GM12878 (cell line): ENCODE results near the gene GPBAR1. TPM values are rescaled to one million over a fixed set of nuclear protein-coding genes. Genes with fewer than 3 reads are reported as not detected.

Experiments
- BACH1 ChIP-seq: fragments of 450-650 bp; IDR thresholded peaks from 2 replicates; pipeline ENCODE4 v1.6.1; 2017; ENCODE audit warnings: mild to moderate bottlenecking, borderline replicate concordance
- CBFB ChIP-seq: IDR thresholded peaks from 2 replicates; pipeline ENCODE4 v1.6.1; 2016; ENCODE audit warnings: antibody characterized with exemption, low read depth
- CEBPB ChIP-seq, 2 experiments: fragments of 150-350 bp in 1 of 2; IDR thresholded peaks; 2 replicates each; pipeline ENCODE4 v1.6.1; 2012 to 2014; ENCODE audit warnings: low read depth in 2 of 2, low read length in 2 of 2, borderline replicate concordance in 1 of 2, inconsistent platforms in 1 of 2
- CHD2 ChIP-seq: IDR thresholded peaks from 2 replicates; pipeline ENCODE4 v1.6.1; 2011; ENCODE audit warnings: low read depth, low read length, improper control_type of control experiment, borderline replicate concordance
- CHD4 ChIP-seq: fragments of 200-600 bp; sonication (generic); IDR thresholded peaks from 2 replicates; pipeline ENCODE4 v1.6.1; 2016; ENCODE audit warnings: mild to moderate bottlenecking
- EZH2 ChIP-seq: IDR thresholded peaks from 2 replicates; pipeline ENCODE4 v1.6.1; 2012; ENCODE audit warnings: low read depth, mild to moderate bottlenecking, control low read depth, inconsistent platforms, low read length, borderline replicate concordance; ENCODE audit not compliant: control insufficient read depth
- HDGF ChIP-seq: fragments of 450-650 bp; IDR thresholded peaks from 2 replicates; pipeline ENCODE4 v1.6.1; 2016; ENCODE audit warnings: antibody characterized with exemption
- MYB ChIP-seq: fragments of 150-350 bp; IDR thresholded peaks from 2 replicates; pipeline ENCODE4 v1.6.1; 2014; ENCODE audit warnings: mild to moderate bottlenecking, low read depth, low read length, borderline replicate concordance
- NBN ChIP-seq: fragments of 450-650 bp; IDR thresholded peaks from 2 replicates; pipeline ENCODE4 v1.6.1; 2016
- NFXL1 ChIP-seq: fragments of 450-650 bp; IDR thresholded peaks from 2 replicates; pipeline ENCODE4 v1.6.1; 2017; ENCODE audit warnings: antibody characterized with exemption, mild to moderate bottlenecking, borderline replicate concordance
- PML ChIP-seq: IDR thresholded peaks from 2 replicates; pipeline ENCODE4 v1.6.1; 2012; ENCODE audit warnings: low read length, inconsistent platforms
- POLR2A ChIP-seq: IDR thresholded peaks from 2 replicates; pipeline ENCODE4 v1.6.1; 2011; ENCODE audit warnings: low read depth, mild to moderate bottlenecking, low read length
- RB1 ChIP-seq: fragments of 450-650 bp; formaldehyde crosslinking; IDR thresholded peaks from 2 replicates; pipeline ENCODE4 v1.6.1; 2017; ENCODE audit warnings: mild to moderate bottlenecking, borderline replicate concordance
- RUNX3 ChIP-seq: IDR thresholded peaks from 2 replicates; pipeline ENCODE4 v1.6.1; 2012; ENCODE audit warnings: low read length, inconsistent platforms
- SREBF2 ChIP-seq: IDR thresholded peaks from 2 replicates; pipeline ENCODE4 v1.6.1; 2012; ENCODE audit warnings: mild to moderate bottlenecking, low read length
- YBX1 ChIP-seq: fragments of 450-650 bp; IDR thresholded peaks from 2 replicates; pipeline ENCODE4 v1.6.1; 2016; ENCODE audit warnings: antibody characterized with exemption
- ZNF622 ChIP-seq: fragments of 450-650 bp; IDR thresholded peaks from 2 replicates; pipeline ENCODE4 v1.6.1; 2017; ENCODE audit warnings: mild to moderate bottlenecking, inconsistent platforms
- polyA plus RNA-seq, 11 experiments: library from polyadenylated mRNA; depleted of rRNA in 4 of 11; unstranded in 6 of 11; stranded (reverse) in 5 of 11; fragments of >200 nt; fragmentation: Nextera tagmentation in 4 of 11; fragmentation: Illumina TruSeq in 1 of 11; extraction: Ambion mirVana in 4 of 11; extraction: Trizol in 1 of 11; gene quantifications; 1 replicate in 1 of 11; 2 replicates in 10 of 11; pipeline versions ENCODE4 v1.2.1 to v1.2.3, GENCODE V29; 2011 to 2016; ENCODE audit warnings: inconsistent platforms in 2 of 11, missing spikeins in 2 of 11, low read depth in 1 of 11
- total RNA-seq, 4 experiments: library from RNA; depleted of rRNA in 3 of 4; stranded (reverse); fragments of >200 nt in 3 of 4; fragmentation: Illumina TruSeq in 1 of 4; extraction: Trizol in 1 of 4; gene quantifications; 2 replicates each; pipeline versions ENCODE4 v1.2.1 to v1.2.3, GENCODE V29; 2013 to 2021
- TF ChIP-seq, protein P1 (sequence below): fragments of 450-650 bp; IDR thresholded peaks from 2 replicates; pipeline ENCODE4 v1.6.1; 2017; ENCODE audit warnings: mild to moderate bottlenecking, moderate library complexity
- TF ChIP-seq, protein P2 (sequence below): fragments of 450-650 bp; IDR thresholded peaks from 2 replicates; pipeline ENCODE4 v1.6.1; 2017; ENCODE audit warnings: mild to moderate bottlenecking, moderate library complexity
- TF ChIP-seq, protein P3 (sequence below): fragments of 450-650 bp; IDR thresholded peaks from 2 replicates; pipeline ENCODE4 v1.6.1; 2018; ENCODE audit warnings: mild to moderate bottlenecking, low read depth, moderate library complexity; ENCODE audit not compliant: partially characterized antibody

Gene GPBAR1
- total and polyA plus RNA-seq, 10 of the 15 experiments (the other 5 are each of a cell fraction or from before 2014, with no cell fraction given) = 0.03 to 0.36 (median 0.11) TPM; not detected in 3

- TF ChIP-seq MYB (no peak), CEBPB (IDR thresholded peaks at IDR 0.05; ENCODE audit: borderline replicate concordance in 1 of 2, low read depth in 2 of 2, low read length in 2 of 2) (no peak), ZNF622 (no peak), NFXL1 (no peak), RUNX3 (peak; percentile 15; the same call in 1 of the 2 replicates), SREBF2 (no peak), YBX1 (no peak), POLR2A (peak; percentile 27), CHD4 (no peak), NBN (peak; percentile 38; the same call in 1 of the 2 replicates), PML (peak; percentile 62; the same call in 1 of the 2 replicates), HDGF (0 out of 2 replicates have a peak, but pooled peaks have one; percentile 24), RB1 (peak; percentile 34; the same call in 1 of the 2 replicates), CHD2 (no peak), BACH1 (peak; percentile 59; the same call in 1 of the 2 replicates), CBFB (peak; percentile 58; the same call in 1 of the 2 replicates), EZH2 (no peak)
- TF ChIP-seq, protein P1, sequence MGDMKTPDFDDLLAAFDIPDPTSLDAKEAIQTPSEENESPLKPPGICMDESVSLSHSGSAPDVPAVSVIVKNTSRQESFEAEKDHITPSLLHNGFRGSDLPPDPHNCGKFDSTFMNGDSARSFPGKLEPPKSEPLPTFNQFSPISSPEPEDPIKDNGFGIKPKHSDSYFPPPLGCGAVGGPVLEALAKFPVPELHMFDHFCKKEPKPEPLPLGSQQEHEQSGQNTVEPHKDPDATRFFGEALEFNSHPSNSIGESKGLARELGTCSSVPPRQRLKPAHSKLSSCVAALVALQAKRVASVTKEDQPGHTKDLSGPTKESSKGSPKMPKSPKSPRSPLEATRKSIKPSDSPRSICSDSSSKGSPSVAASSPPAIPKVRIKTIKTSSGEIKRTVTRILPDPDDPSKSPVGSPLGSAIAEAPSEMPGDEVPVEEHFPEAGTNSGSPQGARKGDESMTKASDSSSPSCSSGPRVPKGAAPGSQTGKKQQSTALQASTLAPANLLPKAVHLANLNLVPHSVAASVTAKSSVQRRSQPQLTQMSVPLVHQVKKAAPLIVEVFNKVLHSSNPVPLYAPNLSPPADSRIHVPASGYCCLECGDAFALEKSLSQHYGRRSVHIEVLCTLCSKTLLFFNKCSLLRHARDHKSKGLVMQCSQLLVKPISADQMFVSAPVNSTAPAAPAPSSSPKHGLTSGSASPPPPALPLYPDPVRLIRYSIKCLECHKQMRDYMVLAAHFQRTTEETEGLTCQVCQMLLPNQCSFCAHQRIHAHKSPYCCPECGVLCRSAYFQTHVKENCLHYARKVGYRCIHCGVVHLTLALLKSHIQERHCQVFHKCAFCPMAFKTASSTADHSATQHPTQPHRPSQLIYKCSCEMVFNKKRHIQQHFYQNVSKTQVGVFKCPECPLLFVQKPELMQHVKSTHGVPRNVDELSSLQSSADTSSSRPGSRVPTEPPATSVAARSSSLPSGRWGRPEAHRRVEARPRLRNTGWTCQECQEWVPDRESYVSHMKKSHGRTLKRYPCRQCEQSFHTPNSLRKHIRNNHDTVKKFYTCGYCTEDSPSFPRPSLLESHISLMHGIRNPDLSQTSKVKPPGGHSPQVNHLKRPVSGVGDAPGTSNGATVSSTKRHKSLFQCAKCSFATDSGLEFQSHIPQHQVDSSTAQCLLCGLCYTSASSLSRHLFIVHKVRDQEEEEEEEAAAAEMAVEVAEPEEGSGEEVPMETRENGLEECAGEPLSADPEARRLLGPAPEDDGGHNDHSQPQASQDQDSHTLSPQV = no peak
- TF ChIP-seq, protein P2, sequence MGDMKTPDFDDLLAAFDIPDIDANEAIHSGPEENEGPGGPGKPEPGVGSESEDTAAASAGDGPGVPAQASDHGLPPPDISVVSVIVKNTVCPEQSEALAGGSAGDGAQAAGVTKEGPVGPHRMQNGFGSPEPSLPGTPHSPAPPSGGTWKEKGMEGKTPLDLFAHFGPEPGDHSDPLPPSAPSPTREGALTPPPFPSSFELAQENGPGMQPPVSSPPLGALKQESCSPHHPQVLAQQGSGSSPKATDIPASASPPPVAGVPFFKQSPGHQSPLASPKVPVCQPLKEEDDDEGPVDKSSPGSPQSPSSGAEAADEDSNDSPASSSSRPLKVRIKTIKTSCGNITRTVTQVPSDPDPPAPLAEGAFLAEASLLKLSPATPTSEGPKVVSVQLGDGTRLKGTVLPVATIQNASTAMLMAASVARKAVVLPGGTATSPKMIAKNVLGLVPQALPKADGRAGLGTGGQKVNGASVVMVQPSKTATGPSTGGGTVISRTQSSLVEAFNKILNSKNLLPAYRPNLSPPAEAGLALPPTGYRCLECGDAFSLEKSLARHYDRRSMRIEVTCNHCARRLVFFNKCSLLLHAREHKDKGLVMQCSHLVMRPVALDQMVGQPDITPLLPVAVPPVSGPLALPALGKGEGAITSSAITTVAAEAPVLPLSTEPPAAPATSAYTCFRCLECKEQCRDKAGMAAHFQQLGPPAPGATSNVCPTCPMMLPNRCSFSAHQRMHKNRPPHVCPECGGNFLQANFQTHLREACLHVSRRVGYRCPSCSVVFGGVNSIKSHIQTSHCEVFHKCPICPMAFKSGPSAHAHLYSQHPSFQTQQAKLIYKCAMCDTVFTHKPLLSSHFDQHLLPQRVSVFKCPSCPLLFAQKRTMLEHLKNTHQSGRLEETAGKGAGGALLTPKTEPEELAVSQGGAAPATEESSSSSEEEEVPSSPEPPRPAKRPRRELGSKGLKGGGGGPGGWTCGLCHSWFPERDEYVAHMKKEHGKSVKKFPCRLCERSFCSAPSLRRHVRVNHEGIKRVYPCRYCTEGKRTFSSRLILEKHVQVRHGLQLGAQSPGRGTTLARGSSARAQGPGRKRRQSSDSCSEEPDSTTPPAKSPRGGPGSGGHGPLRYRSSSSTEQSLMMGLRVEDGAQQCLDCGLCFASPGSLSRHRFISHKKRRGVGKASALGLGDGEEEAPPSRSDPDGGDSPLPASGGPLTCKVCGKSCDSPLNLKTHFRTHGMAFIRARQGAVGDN = no peak
- TF ChIP-seq, protein P3, sequence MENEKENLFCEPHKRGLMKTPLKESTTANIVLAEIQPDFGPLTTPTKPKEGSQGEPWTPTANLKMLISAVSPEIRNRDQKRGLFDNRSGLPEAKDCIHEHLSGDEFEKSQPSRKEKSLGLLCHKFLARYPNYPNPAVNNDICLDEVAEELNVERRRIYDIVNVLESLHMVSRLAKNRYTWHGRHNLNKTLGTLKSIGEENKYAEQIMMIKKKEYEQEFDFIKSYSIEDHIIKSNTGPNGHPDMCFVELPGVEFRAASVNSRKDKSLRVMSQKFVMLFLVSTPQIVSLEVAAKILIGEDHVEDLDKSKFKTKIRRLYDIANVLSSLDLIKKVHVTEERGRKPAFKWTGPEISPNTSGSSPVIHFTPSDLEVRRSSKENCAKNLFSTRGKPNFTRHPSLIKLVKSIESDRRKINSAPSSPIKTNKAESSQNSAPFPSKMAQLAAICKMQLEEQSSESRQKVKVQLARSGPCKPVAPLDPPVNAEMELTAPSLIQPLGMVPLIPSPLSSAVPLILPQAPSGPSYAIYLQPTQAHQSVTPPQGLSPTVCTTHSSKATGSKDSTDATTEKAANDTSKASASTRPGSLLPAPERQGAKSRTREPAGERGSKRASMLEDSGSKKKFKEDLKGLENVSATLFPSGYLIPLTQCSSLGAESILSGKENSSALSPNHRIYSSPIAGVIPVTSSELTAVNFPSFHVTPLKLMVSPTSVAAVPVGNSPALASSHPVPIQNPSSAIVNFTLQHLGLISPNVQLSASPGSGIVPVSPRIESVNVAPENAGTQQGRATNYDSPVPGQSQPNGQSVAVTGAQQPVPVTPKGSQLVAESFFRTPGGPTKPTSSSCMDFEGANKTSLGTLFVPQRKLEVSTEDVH = no peak
Observed at GRCh38 chr2:218217360-218218267, 43.2 kb upstream of the GPBAR1 start (continued).
